HepG2 (cell line): ENCODE data around the gene SUPT6H. TPM values are rescaled to one million over a fixed set of nuclear protein-coding genes. Genes with fewer than 3 reads are reported as not detected.

Experiments used
- FOXO1 ChIP-seq: sonication (generic); formaldehyde crosslinking; IDR thresholded peaks from 2 replicates; pipeline ENCODE4 v1.4.0; 2020; ENCODE audit warnings: missing genetic modification reagents
- HMGXB4 ChIP-seq, 2 experiments: sonication (generic) in 1 of 2; formaldehyde crosslinking in 1 of 2; IDR thresholded peaks; 2 replicates each; pipeline versions ENCODE4 v1.4.0 to v1.6.1; 2018 to 2020; ENCODE audit warnings: missing genetic modification reagents in 2 of 2, borderline replicate concordance in 1 of 2, low read depth in 1 of 2, mild to moderate bottlenecking in 1 of 2, missing biosample characterization in 1 of 2
- HNRNPL ChIP-seq: fragments of 200-400 bp; formaldehyde crosslinking; IDR thresholded peaks from 2 replicates; pipeline ENCODE4 v1.6.1; 2017; ENCODE audit warnings: mild to moderate bottlenecking, low read depth, low read length
- IRX3 ChIP-seq: sonication (generic); formaldehyde crosslinking; IDR thresholded peaks from 2 replicates; pipeline ENCODE4 v1.8.1; 2023; ENCODE audit warnings: mild to moderate bottlenecking, low read depth, missing genetic modification reagents, borderline replicate concordance
- ISX ChIP-seq: sonication (generic); formaldehyde crosslinking; conservative IDR thresholded peaks from 2 replicates; pipeline ENCODE4 v1.5.0; 2020; ENCODE audit warnings: missing genetic modification reagents
- JUND ChIP-seq: sonication (generic); formaldehyde crosslinking; IDR thresholded peaks from 2 replicates; pipeline ENCODE4 v1.8.0; 2022; ENCODE audit warnings: mild to moderate bottlenecking, missing genetic modification reagents
- MZF1 ChIP-seq: sonication (generic); formaldehyde crosslinking; IDR thresholded peaks from 2 replicates; pipeline ENCODE4 v1.8.1; 2023; ENCODE audit warnings: mild to moderate bottlenecking, missing genetic modification reagents, borderline replicate concordance
- NFKB2 ChIP-seq: sonication (generic); formaldehyde crosslinking; IDR thresholded peaks from 2 replicates; pipeline ENCODE4 v1.4.0; 2020; ENCODE audit warnings: missing genetic modification reagents, borderline replicate concordance
- NKX3-1 ChIP-seq: sonication (generic); formaldehyde crosslinking; IDR thresholded peaks from 2 replicates; pipeline ENCODE4 v1.5.0; 2020; ENCODE audit warnings: missing genetic modification reagents
- NONO ChIP-seq, 2 experiments: fragments of 450-650 bp in 1 of 2; sonication (generic) in 1 of 2; formaldehyde crosslinking in 1 of 2; IDR thresholded peaks in 1 of 2; conservative IDR thresholded peaks in 1 of 2; 2 replicates each; pipeline versions ENCODE4 v1.6.1 to v1.8.0; 2017 to 2022; ENCODE audit warnings: mild to moderate bottlenecking in 1 of 2, missing genetic modification reagents in 1 of 2, moderate library complexity in 1 of 2
- POLR2AphosphoS2 ChIP-seq: IDR thresholded peaks from 2 replicates; pipeline ENCODE4 v1.6.1; 2011; ENCODE audit warnings: low read depth, low read length, improper control_type of control experiment
- RXRA ChIP-seq: sonication (generic); formaldehyde crosslinking; IDR thresholded peaks from 2 replicates; pipeline ENCODE4 v1.5.1; 2020; ENCODE audit warnings: missing genetic modification reagents
- SATB2 ChIP-seq: sonication (generic); formaldehyde crosslinking; IDR thresholded peaks from 2 replicates; pipeline ENCODE4 v1.5.0; 2020; ENCODE audit warnings: missing genetic modification reagents
- UBTF ChIP-seq: sonication (generic); formaldehyde crosslinking; IDR thresholded peaks from 2 replicates; pipeline ENCODE4 v1.4.0; 2020; ENCODE audit warnings: mild to moderate bottlenecking, missing genetic modification reagents
- ZBTB7B ChIP-seq: sonication (generic); formaldehyde crosslinking; IDR thresholded peaks from 2 replicates; pipeline ENCODE4 v1.4.0; 2020; ENCODE audit warnings: missing genetic modification reagents
- ZFP36L1 ChIP-seq: sonication (generic); formaldehyde crosslinking; IDR thresholded peaks from 2 replicates; pipeline ENCODE4 v1.8.0; 2022; ENCODE audit warnings: mild to moderate bottlenecking, missing genetic modification reagents, moderate library complexity
- ZNF143 ChIP-seq: sonication (generic); formaldehyde crosslinking; IDR thresholded peaks from 2 replicates; pipeline ENCODE4 v1.4.0; 2020; ENCODE audit warnings: missing genetic modification reagents
- ZNF333 ChIP-seq: sonication (generic); formaldehyde crosslinking; IDR thresholded peaks from 2 replicates; pipeline ENCODE4 v1.4.0; 2020; ENCODE audit warnings: mild to moderate bottlenecking, missing genetic modification reagents, borderline replicate concordance
- ZNF446 ChIP-seq: sonication (generic); formaldehyde crosslinking; IDR thresholded peaks from 2 replicates; pipeline ENCODE4 v1.5.0; 2020; ENCODE audit warnings: mild to moderate bottlenecking, missing genetic modification reagents
- ZNF496 ChIP-seq: sonication (generic); formaldehyde crosslinking; IDR thresholded peaks from 2 replicates; pipeline ENCODE4 v1.8.1; 2023; ENCODE audit warnings: mild to moderate bottlenecking, moderate library complexity, missing genetic modification reagents; ENCODE audit not compliant: insufficient replicate concordance
- ZNF547 ChIP-seq: sonication (generic); formaldehyde crosslinking; IDR thresholded peaks from 2 replicates; pipeline ENCODE4 v1.5.1; 2020; ENCODE audit warnings: mild to moderate bottlenecking, missing genetic modification reagents
- ZNF792 ChIP-seq: IDR thresholded peaks from 2 replicates; pipeline ENCODE4 v1.6.1; 2016
- polyA plus RNA-seq, 8 experiments: library from polyadenylated mRNA; depleted of rRNA in 3 of 8; stranded (reverse) in 7 of 8; unstranded in 1 of 8; fragments of >200 nt; fragmentation: Illumina TruSeq in 4 of 8; extraction: Trizol in 4 of 8; gene quantifications; 2 replicates each; pipeline versions ENCODE4 v1.2.1 to v1.2.3, GENCODE V29; 2011 to 2016; ENCODE audit warnings: low read depth in 4 of 8, missing spikeins in 1 of 8, mixed read lengths in 1 of 8; ENCODE audit not compliant: insufficient read depth in 1 of 8
- total RNA-seq, 5 experiments: library from RNA; depleted of rRNA; stranded (reverse); fragments of >200 nt; fragmentation: Illumina TruSeq; extraction: Trizol; gene quantifications; 2 replicates each; pipeline ENCODE4 v1.2.3, GENCODE V29; 2016; ENCODE audit warnings: low read depth in 1 of 5
- TF ChIP-seq, protein P1 (sequence below): sonication (generic); formaldehyde crosslinking; IDR thresholded peaks from 2 replicates; pipeline ENCODE4 v1.5.0; 2020; ENCODE audit warnings: mild to moderate bottlenecking, missing genetic modification reagents

The SUPT6H gene
- total and polyA plus RNA-seq, 2 of the 13 experiments (the other 11 are each of a cell fraction or from before 2014, with no cell fraction given), result 32.7 to 39.9 TPM

DNA sequence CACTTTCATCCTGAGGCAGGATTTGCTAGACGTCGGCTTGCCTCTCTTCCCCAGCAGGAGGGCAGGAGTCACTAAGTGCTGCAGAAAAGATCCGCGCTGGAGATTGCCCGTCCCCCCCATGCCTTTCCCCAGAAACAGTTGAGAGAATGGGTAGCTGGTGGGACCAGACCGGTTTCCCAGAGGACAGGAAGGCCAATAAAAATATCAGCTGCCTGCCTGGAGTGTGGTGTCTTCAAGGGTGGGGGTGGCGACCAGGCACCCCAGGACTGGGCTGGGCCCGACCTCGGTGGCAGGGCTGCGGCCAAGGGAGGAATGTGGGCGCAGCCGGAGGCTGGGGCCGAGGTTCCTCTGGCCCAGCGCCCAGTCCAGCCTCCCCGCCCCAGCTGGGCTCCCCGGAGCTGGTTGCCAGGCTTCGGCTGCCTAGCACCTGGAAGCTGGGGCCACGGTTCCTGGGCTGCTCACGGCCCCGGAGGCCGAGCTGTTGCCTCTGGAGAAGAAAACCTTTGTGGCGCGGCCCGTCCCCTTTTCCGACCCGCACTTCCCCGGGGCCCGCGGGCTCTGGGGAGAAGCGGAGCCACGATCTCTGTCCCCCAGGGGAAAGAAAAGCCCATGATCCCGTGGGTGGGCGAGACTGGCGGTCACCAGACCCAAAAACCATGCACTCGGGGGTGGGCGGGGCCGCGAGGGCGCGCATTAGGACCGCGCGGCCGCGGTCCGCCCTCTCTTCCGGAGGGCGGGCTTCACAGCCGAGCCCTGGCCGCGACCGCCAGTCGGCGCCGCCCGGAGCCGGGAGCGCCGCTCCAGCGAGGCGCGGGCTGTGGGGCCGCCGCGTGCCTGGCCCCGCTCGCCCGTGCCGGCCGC, 81.5 kb downstream of the SUPT6H start, which contains the start of gene TRAF4 (continued):
- TF ChIP-seq ZFP36L1 (CRISPR knock-in tag), result 0 out of 2 replicates have a peak, but pooled peaks have one; percentile 45
- TF ChIP-seq MZF1 (CRISPR knock-in tag), result no peak
- TF ChIP-seq JUND (CRISPR knock-in tag), result no peak
- TF ChIP-seq NFKB2 (CRISPR knock-in tag), result peak; percentile 62; the same call in 1 of the 2 replicates
- TF ChIP-seq ZNF792 (CRISPR knock-in tag), result 0 out of 2 replicates have a peak, but pooled peaks have one; percentile 12
- TF ChIP-seq ZNF143 (CRISPR knock-in tag), result peak; percentile 55
- no peak for TF ChIP-seq ISX (CRISPR knock-in tag)
- no peak for TF ChIP-seq SATB2 (CRISPR knock-in tag)
- TF ChIP-seq ZNF547, result peak; percentile 28; the same call in 1 of the 2 replicates
- 0 out of 2 replicates have a peak, but pooled peaks have one; percentile 14 for TF ChIP-seq ZNF333 (CRISPR knock-in tag)
- peak; percentile 81 for TF ChIP-seq UBTF
- TF ChIP-seq NKX3-1 (CRISPR knock-in tag), result 0 out of 2 replicates have a peak, but pooled peaks have one; percentile 45
- 0 out of 2 replicates have a peak, but pooled peaks have one; percentile 14 for TF ChIP-seq IRX3 (CRISPR knock-in tag)
- TF ChIP-seq FOXO1 (CRISPR knock-in tag), result no peak
- no peak for TF ChIP-seq POLR2AphosphoS2
- TF ChIP-seq ZBTB7B (CRISPR knock-in tag), result peak; percentile 50; the same call in 1 of the 2 replicates
- peak; percentile 61; the same call in 1 of the 2 replicates for TF ChIP-seq HNRNPL
- TF ChIP-seq, protein P1, sequence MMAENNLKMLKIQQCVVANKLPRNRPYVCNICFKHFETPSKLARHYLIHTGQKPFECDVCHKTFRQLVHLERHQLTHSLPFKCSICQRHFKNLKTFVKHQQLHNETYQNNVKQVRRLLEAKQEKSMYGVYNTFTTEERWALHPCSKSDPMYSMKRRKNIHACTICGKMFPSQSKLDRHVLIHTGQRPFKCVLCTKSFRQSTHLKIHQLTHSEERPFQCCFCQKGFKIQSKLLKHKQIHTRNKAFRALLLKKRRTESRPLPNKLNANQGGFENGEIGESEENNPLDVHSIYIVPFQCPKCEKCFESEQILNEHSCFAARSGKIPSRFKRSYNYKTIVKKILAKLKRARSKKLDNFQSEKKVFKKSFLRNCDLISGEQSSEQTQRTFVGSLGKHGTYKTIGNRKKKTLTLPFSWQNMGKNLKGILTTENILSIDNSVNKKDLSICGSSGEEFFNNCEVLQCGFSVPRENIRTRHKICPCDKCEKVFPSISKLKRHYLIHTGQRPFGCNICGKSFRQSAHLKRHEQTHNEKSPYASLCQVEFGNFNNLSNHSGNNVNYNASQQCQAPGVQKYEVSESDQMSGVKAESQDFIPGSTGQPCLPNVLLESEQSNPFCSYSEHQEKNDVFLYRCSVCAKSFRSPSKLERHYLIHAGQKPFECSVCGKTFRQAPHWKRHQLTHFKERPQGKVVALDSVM (CRISPR knock-in tag), result peak; percentile 66
- peak; percentile 62; the same call in 1 of the 2 replicates for TF ChIP-seq ZNF446 (CRISPR knock-in tag)
- TF ChIP-seq ZNF496, result no peak
- peak in 1 of 2 experiments; percentile 32; a peak in 3 of 4 replicates for TF ChIP-seq HMGXB4 (CRISPR knock-in tag; IDR thresholded peaks at IDR 0.05; ENCODE audit: borderline replicate concordance in 1 of 2, low read depth in 1 of 2)
- 0 out of 2 replicates have a peak, but pooled peaks have one; percentile 10 for TF ChIP-seq RXRA (CRISPR knock-in tag)
- no peak for TF ChIP-seq NONO (IDR thresholded peaks at IDR 0.05)
- 0 out of 2 replicates have a peak, but pooled peaks have one; percentile 32 for TF ChIP-seq NONO (CRISPR knock-in tag; conservative IDR thresholded peaks at IDR 0.05)
